GM19397 (cell line): ENCODE data around the gene HHAT.

ENCODE experiments used
- ATAC-seq: cut with Tn5 transposase; IDR thresholded peaks from one replicate; pipeline ENCODE4 v1.9.1; 2021; ENCODE audit warnings: mild to moderate bottlenecking, moderate library complexity; ENCODE audit not compliant: unreplicated experiment

Gene HHAT

DNA sequence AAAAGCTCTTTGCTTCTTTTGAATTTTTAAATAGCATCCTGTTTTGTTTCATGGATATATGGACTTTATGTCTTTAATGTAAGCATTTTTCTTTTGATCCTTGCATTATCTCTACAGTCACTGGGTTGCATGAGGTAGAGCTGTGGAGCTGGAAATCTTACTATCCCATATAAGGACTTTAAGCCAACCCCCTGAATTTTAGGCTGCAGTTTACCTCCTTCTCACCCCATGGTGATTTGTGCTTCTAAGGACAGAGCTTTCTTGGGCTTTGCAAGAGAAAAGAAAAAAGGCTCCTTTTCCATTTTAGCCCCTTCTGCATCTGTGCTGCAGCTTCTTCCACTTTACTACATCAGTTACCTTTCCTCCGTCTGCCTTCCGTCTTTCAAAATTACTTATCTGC, 373.8 kb downstream of the HHAT start:
- no peak for ATAC-seq

DNA sequence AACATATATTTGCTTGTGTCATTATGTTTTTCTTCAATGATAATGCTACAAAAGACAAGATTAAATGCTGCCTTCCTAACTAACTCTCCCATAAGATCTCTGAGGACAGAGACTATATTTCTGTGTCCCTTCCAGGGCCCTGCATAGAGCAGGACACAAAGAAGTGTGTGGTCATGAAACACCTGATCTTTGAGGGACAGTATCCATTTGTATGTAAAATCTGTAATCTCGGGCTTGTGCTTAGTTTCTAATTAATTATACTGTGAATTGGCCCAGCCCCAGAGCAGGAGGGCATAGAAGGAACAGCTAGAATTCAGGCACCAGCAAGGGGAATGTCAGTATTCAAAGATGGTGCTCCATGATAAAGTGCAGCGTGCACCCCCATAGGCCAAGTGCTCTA, 374.9 kb downstream of the HHAT start:
- no peak for ATAC-seq

- no peak for ATAC-seq
Observed at GRCh38 chr1:210705086-210705485, 376.4 kb downstream of the HHAT start.

DNA sequence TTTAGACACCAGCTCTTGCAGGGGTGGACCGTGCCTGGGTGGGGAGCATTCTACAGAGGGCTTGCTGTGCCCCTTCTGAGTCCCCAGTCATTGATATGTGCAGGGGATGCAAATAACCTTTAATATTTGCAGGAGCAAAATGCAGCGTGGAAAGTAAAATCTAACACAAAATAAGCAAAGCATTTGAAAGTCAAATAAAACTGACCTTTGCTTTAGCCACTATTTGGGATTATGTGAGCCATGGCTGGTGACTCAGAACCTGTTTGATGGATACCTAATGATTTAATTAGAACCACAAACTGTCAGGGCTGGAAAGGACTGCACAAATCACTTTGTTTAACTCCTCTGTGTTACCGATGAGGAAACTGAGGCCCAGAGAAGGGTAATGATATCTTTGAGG, 377.5 kb downstream of the HHAT start:
- ATAC-seq = no peak

- ATAC-seq = no peak
Observed at GRCh38 chr1:210707300-210708240, 378.9 kb downstream of the HHAT start.

- no peak for ATAC-seq
Observed at GRCh38 chr1:210709701-210710100, 381.0 kb downstream of the HHAT start.

GRCh38 chr1:210711825-210712612, 383.3 kb downstream of the HHAT start:
- no peak for ATAC-seq

DNA sequence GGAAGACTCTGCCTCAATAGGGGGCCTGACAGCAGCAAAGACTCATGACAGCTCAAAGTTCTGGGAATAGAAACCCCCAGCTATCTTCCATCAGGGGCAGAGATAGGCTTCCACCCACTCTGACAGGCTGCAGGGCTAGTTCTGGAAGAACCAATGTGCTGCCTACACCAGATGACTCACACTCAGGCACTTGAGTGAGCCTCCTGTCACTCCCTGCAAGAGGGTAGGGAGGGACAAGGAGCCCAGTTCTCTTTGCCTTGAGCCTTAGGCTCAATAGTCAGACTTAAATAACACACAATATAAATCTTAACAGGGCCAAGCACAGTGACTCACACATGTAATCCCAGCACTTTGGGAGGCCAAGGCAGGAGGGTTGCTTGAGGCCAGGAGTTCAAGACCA, 386.4 kb downstream of the HHAT start:
- no peak for ATAC-seq

GRCh38 chr1:210722410-210723081, 393.8 kb downstream of the HHAT start:
- no peak for ATAC-seq

GRCh38 chr1:210723646-210724045, 394.9 kb downstream of the HHAT start:
- ATAC-seq = no peak

DNA sequence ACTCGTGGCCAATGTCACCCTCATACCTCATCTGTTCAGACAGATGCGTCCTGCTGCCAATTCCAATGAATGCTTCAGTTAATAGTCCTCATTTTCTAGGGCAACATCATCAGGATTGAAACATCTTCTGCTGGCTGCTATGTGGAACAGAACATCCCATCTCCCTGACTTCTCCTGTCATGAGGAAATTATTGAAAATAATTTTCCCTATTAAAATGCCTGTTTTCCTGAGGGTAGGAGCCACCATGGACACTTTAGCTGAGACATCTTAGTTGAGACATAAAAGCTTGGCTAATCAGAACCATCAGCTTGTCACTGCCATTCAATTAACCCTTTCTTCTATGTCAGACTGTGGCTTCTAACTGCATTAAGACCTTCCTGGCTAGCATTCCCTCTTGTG, 396.1 kb downstream of the HHAT start:
- ATAC-seq = no peak
